Vagina (tissue), 2 donors: Measurements from ENCODE around the gene PLCL1. TPM values are rescaled to one million over a fixed set of nuclear protein-coding genes. Genes with fewer than 3 reads are reported as not detected.

ENCODE experiments used
- DNase-seq, 2 donors: peaks; one replicate each; pipeline ENCODE4 v3.0.0-alpha.2; 2017; ENCODE audit errors: extremely low spot score in 2 of 2
- H3K27ac ChIP-seq: fragments of 200-600 bp; sonication (generic); one replicate; pipeline ENCODE4 v1.5.1; 2019
- H3K27me3 ChIP-seq: fragments of 200-600 bp; sonication (generic); one replicate; pipeline ENCODE4 v1.5.1; 2019
- H3K36me3 ChIP-seq, 2 donors: fragments of 200-600 bp; sonication (generic); one replicate each; pipeline ENCODE4 v1.5.1; 2017 to 2019
- H3K4me1 ChIP-seq: fragments of 200-600 bp; sonication (generic); one replicate; pipeline ENCODE4 v1.5.1; 2019
- H3K4me3 ChIP-seq, 2 donors: fragments of 200-600 bp; sonication (generic); 1 replicate in 1 of 2; 2 replicates in 1 of 2; pipeline ENCODE4 v1.5.1; 2016 to 2019
- H3K9me3 ChIP-seq: fragments of 200-600 bp; sonication (generic); one replicate; pipeline ENCODE4 v1.5.1; 2019
- POLR2A ChIP-seq, 2 donors: fragments of 450-650 bp; IDR thresholded peaks; one replicate each; pipeline ENCODE4 v1.6.1; 2017; ENCODE audit warnings: antibody characterized with exemption in 2 of 2, mild to moderate bottlenecking in 2 of 2, moderate library complexity in 2 of 2
- POLR2AphosphoS5 ChIP-seq, 2 donors: sonication (generic); formaldehyde crosslinking; IDR thresholded peaks; one replicate each; pipeline ENCODE4 v1.9.0; 2017; ENCODE audit warnings: antibody characterized with exemption in 2 of 2, mild to moderate bottlenecking in 2 of 2, low read depth in 1 of 2; ENCODE audit not compliant: insufficient read depth in 1 of 2
- intact Hi-C: fragments of 100-400 bp; cut with DNase I; formaldehyde crosslinking; loops from one replicate; pipeline ENCODE4 v1.15.1; 2023
- total RNA-seq: library from RNA; depleted of rRNA; stranded (reverse); fragments of >200 nt; gene quantifications from one replicate; pipeline ENCODE4 v1.2.3, GENCODE V29; 2016
- TF ChIP-seq, protein P1 (sequence below), 3 experiments: fragments of 450-650 bp in 2 of 3; fragments of 200-600 bp in 1 of 3; sonication (generic) in 1 of 3; IDR thresholded peaks; one replicate each; pipeline ENCODE4 v1.5.1; 2017 to 2019; ENCODE audit warnings: antibody characterized with exemption in 3 of 3, mild to moderate bottlenecking in 2 of 3, moderate library complexity in 2 of 3

PLCL1 gene
- total RNA-seq, 1 donor from 2014 or later, result 6.6 TPM

DNA sequence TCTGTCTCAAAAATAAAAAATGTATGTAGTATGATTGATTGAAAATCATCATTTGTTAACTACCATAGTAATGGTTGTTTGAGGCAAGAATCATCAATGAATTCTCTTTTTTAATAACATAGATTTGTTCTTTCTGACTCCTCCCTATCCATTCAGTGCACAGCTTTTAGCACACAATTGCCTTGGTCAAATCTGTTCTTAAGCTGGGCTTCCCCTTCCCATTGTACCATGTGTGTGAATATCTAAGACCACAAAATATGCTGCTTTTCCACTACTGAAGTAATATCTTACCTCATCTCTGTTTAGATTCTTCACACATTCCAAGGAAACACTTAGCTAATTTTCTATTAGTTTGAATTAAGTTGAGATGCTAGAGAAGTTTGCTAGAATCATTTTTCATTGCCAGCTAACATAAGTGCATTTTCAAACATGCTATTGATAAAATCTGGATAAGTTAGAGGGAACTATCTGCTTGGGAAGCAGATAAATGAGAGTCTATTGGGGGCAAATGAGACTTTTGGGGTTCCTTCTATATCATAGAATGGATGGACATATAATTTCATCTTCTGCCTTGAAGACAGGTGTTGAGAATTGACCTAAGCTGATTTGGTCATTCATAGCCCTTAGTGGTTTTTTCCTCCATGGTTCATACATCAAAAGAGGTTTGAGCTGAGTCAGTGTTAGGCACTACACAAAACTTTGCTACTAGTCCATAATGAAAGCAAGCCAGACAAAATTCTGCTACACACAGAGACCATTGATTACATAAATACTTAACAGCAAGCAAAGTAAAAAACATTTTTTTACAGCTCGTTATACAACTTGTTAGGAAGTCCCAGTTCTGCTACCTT is 231.9 kb downstream of the PLCL1 start:
- no peak for TF ChIP-seq POLR2A (IDR thresholded peaks at IDR 0.05)
- TF ChIP-seq, protein P1, sequence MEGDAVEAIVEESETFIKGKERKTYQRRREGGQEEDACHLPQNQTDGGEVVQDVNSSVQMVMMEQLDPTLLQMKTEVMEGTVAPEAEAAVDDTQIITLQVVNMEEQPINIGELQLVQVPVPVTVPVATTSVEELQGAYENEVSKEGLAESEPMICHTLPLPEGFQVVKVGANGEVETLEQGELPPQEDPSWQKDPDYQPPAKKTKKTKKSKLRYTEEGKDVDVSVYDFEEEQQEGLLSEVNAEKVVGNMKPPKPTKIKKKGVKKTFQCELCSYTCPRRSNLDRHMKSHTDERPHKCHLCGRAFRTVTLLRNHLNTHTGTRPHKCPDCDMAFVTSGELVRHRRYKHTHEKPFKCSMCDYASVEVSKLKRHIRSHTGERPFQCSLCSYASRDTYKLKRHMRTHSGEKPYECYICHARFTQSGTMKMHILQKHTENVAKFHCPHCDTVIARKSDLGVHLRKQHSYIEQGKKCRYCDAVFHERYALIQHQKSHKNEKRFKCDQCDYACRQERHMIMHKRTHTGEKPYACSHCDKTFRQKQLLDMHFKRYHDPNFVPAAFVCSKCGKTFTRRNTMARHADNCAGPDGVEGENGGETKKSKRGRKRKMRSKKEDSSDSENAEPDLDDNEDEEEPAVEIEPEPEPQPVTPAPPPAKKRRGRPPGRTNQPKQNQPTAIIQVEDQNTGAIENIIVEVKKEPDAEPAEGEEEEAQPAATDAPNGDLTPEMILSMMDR (IDR thresholded peaks at IDR 0.05), result no peak
- no peak for TF ChIP-seq POLR2AphosphoS5 (IDR thresholded peaks at IDR 0.05; ENCODE audit: insufficient read depth in 1 of 2, low read depth in 1 of 2)
- Histone ChIP-seq H3K27ac (no peak overlapping the region), H3K36me3 (no peaks in the 10 kb centered on the region), H3K27me3 (no peaks in the 10 kb centered on the region), H3K4me3 (no peak overlapping the region), H3K4me1 (no peaks in the 10 kb centered on the region), H3K9me3 (no peaks in the 10 kb centered on the region)
- no peak for DNase-seq
- intact Hi-C loops, result no loop called here

DNA sequence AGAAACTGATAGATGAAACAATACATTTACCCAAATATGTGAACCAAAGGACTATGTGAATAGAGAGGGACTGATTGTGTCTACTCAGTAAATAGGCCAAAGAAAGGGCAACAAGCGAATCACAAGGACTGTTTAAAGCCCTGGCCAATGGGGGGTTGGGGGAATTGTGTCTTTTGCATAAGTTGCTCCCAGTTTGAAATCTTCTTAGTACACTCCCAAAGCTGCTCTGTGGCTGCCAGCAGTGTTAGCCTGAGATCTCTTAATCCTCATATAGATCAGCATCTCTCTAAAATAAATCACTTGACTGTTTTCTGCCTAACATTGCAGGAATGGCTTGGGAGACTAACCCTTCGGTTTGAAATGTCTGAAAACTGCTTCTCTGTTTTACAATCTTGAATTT is 236.4 kb downstream of the PLCL1 start:
- intact Hi-C loops, result no loop called here
- no peak overlapping the region for H3K27ac ChIP-seq

DNA sequence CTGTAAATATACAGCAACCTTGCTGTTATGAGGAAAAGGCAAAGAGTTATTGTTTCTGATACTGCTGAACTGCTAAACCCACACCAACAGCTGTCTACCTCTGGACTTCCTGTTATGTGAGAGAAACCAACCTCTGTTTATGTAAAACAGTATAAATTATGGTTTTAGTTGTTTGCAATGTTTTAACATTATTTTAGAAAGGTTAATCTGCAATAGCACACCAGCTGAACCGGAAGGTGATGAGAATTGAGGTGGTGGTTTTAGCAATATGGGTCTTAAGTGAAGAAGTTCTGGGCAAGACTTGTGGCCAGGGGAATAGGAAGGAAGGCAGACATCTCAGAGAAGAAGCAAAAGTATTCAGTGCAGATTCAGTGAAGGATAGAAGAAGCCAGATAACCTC is 237.8 kb downstream of the PLCL1 start:
- Histone ChIP-seq H3K36me3 (no peaks in the 10 kb centered on the region), H3K4me3 (no peak overlapping the region), H3K27me3 (no peaks in the 10 kb centered on the region), H3K4me1 (no peaks in the 10 kb centered on the region), H3K27ac (no peak overlapping the region), H3K9me3 (no peaks in the 10 kb centered on the region)
- intact Hi-C loops, result no loop called here
- TF ChIP-seq, protein P1 (IDR thresholded peaks at IDR 0.05), result no peak
- TF ChIP-seq POLR2A (IDR thresholded peaks at IDR 0.05), result no peak
- TF ChIP-seq POLR2AphosphoS5 (IDR thresholded peaks at IDR 0.05; ENCODE audit: insufficient read depth in 1 of 2, low read depth in 1 of 2), result no peak
- no peak for DNase-seq

More for the DNA sequence above, 236.4 kb downstream of the PLCL1 start:
- no peaks in the 10 kb centered on the region for H3K36me3 ChIP-seq
- DNase-seq, result no peak
- H3K4me1 ChIP-seq, result no peaks in the 10 kb centered on the region
- no peaks in the 10 kb centered on the region for H3K27me3 ChIP-seq
- H3K9me3 ChIP-seq, result no peaks in the 10 kb centered on the region
- TF ChIP-seq POLR2A (IDR thresholded peaks at IDR 0.05) (no peak), POLR2AphosphoS5 (IDR thresholded peaks at IDR 0.05; ENCODE audit: insufficient read depth in 1 of 2, low read depth in 1 of 2) (no peak)
- TF ChIP-seq, protein P1 (IDR thresholded peaks at IDR 0.05), result no peak
- H3K4me3 ChIP-seq, result no peak overlapping the region

DNA sequence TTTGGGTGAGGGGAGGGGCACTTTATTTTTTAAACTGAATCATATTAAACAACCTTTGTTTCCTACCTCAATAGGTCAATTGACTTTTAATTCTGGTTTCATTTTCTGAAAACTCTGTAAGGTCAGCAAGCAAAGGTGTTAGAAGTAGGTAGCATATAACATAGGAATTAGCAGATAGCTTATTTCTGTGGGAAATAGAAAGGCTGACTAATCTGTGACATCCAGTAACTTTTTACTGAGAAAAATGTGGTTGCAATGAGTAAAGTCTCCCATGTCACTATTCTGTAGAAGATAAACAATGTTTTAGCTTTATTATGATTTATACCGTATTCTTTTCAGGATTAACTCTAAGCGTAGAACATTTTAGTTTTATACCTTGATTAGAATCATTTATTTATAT is 240.4 kb downstream of the PLCL1 start:
- intact Hi-C loops, result no loop called here
- TF ChIP-seq POLR2A (IDR thresholded peaks at IDR 0.05), result no peak
- no peak for TF ChIP-seq POLR2AphosphoS5 (IDR thresholded peaks at IDR 0.05; ENCODE audit: insufficient read depth in 1 of 2, low read depth in 1 of 2)
- TF ChIP-seq, protein P1 (IDR thresholded peaks at IDR 0.05), result no peak

DNA sequence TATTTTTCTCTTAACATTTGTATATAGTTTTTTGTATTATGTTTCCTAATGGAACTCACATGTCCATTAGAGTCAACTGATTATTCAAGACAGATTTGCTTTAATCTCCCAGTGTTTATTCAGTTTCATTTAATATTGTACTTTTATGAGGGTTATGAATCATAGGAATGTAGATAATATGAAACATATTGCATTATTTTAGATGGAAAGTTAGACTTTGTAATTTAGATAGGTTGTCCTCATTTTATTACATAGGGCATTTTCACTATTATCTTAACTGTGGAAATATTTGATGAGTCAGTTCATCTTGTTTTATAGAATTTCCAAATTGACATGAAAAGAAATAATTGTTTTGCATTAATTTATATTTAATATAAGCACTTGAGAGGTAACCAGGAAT is 240.8 kb downstream of the PLCL1 start:
- Histone ChIP-seq H3K27ac (no peak overlapping the region), H3K27me3 (no peaks in the 10 kb centered on the region), H3K36me3 (no peaks in the 10 kb centered on the region), H3K4me1 (no peaks in the 10 kb centered on the region), H3K9me3 (no peaks in the 10 kb centered on the region), H3K4me3 (no peak overlapping the region)
- no peak for TF ChIP-seq POLR2A (IDR thresholded peaks at IDR 0.05)
- TF ChIP-seq POLR2AphosphoS5 (IDR thresholded peaks at IDR 0.05; ENCODE audit: insufficient read depth in 1 of 2, low read depth in 1 of 2), result no peak
- TF ChIP-seq, protein P1 (IDR thresholded peaks at IDR 0.05), result no peak
- DNase-seq, result no peak
- intact Hi-C loops, result no loop called here

More for the DNA sequence above, 240.4 kb downstream of the PLCL1 start:
- no peak overlapping the region for H3K4me3 ChIP-seq
- H3K27ac ChIP-seq, result no peak overlapping the region
- H3K9me3 ChIP-seq, result no peaks in the 10 kb centered on the region
- no peak for DNase-seq
- no peaks in the 10 kb centered on the region for H3K27me3 ChIP-seq
- H3K4me1 ChIP-seq, result no peaks in the 10 kb centered on the region
- H3K36me3 ChIP-seq, result no peaks in the 10 kb centered on the region
